ENCODE data around the gene SAT2. TPM values are rescaled to one million over a fixed set of nuclear protein-coding genes. Genes with fewer than 3 reads are reported as not detected.

SAT2 gene
- total RNA-seq, 1 experiment from 2014 or later = 54.9 TPM

GRCh38 chr17:7588553-7589203, 38.9 kb downstream of the SAT2 start:
- BruUV-seq (replicated peaks) = no TSS peak
- TF ChIP-seq SIN3A (IDR thresholded peaks at IDR 0.05; ENCODE audit: low read depth) = no peak
- no peak for TF ChIP-seq CTCF (IDR thresholded peaks at IDR 0.05 in 2 of 3, conservative IDR thresholded peaks at IDR 0.05 in 1 of 3; ENCODE audit: borderline replicate concordance in 1 of 3, insufficient read depth in 1 of 3, low read depth in 2 of 3, low read length in 2 of 3)
- no peak for TF ChIP-seq EGR1 (IDR thresholded peaks at IDR 0.05; ENCODE audit: low read depth)
- no peak for TF ChIP-seq RAD21 (IDR thresholded peaks at IDR 0.05; ENCODE audit: low read depth)
- no peak for TF ChIP-seq POLR2A (IDR thresholded peaks at IDR 0.05; ENCODE audit: borderline replicate concordance, extremely low read depth, insufficient read depth, insufficient read length)
- TF ChIP-seq TCF7L2 (IDR thresholded peaks at IDR 0.05; ENCODE audit: borderline replicate concordance, extremely low read depth, insufficient read depth, insufficient read length) = no peak
- TF ChIP-seq MAX (IDR thresholded peaks at IDR 0.05) = no peak
- no peak for TF ChIP-seq FOSL1 (IDR thresholded peaks at IDR 0.05; ENCODE audit: low read depth)
- no peak for TF ChIP-seq SRF (IDR thresholded peaks at IDR 0.05; ENCODE audit: low read depth)
- TF ChIP-seq EZH2 (IDR thresholded peaks at IDR 0.05) = no peak
- no peak for TF ChIP-seq ATF3 (IDR thresholded peaks at IDR 0.05)
- TF ChIP-seq ZFX (IDR thresholded peaks at IDR 0.05) = no peak
- no peak for TF ChIP-seq EZH2phosphoT487 (IDR thresholded peaks at IDR 0.05; ENCODE audit: borderline replicate concordance)
- TF ChIP-seq CEBPB (IDR thresholded peaks at IDR 0.05; ENCODE audit: low read depth) = no peak
- TF ChIP-seq SP1 (IDR thresholded peaks at IDR 0.05; ENCODE audit: low read depth) = no peak
- no peak for TF ChIP-seq YY1 (IDR thresholded peaks at IDR 0.05; ENCODE audit: extremely low read depth, insufficient replicate concordance, low read depth, low read length)

More at GRCh38 chr17:7588553-7589203, 38.9 kb downstream of the SAT2 start:
- Histone ChIP-seq H3K36me3 (ENCODE audit: control insufficient read depth in 1 of 2, insufficient read depth in 2 of 2, low read length in 2 of 2) (peaks cover 26 to 36% of the 10 kb centered on the region in 2 experiments; a peak in 3 of 4 replicates), H3K4me1 (ENCODE audit: control insufficient read depth in 1 of 2, insufficient read depth in 2 of 2, low read length in 2 of 2) (peaks cover 2 to 33% of the 10 kb centered on the region in 2 experiments; a peak in 3 of 4 replicates), H3K4me2 (ENCODE audit: low read length) (no peak overlapping the region), H2AFZ (ENCODE audit: low read depth, low read length, poor library complexity, severe bottlenecking) (no peak overlapping the region), H3K9me2 (ENCODE audit: insufficient read depth) (no peaks in the 10 kb centered on the region), H3K27me3 (ENCODE audit: insufficient read depth, low read length) (no peaks in the 10 kb centered on the region), H3K4me3 (replicated peaks in 1 of 2; ENCODE audit: low read depth in 1 of 2, low read length in 2 of 2) (no peak overlapping the region), H3K79me2 (ENCODE audit: insufficient read depth, low read length) (peaks cover 30% of the 10 kb centered on the region), H4K20me1 (ENCODE audit: insufficient read depth) (no peaks in the 10 kb centered on the region), H3K27ac (ENCODE audit: low read depth, low read length) (no peak overlapping the region), H3K9ac (ENCODE audit: low read length) (no peak overlapping the region), H3K9me3 (ENCODE audit: control insufficient read depth in 1 of 2, insufficient read depth in 1 of 2, low read depth in 1 of 2, low read length in 2 of 2) (no peaks in the 10 kb centered on the region)
- ATAC-seq (no peak), DNase-seq (ENCODE audit: low read depth, low spot score) (no peak)
- ChIA-PET RAD21 (ENCODE audit: low non-redundant PET in 1 of 2, low total read pairs in 2 of 2, uncharacterized antibody in 2 of 2, unreplicated experiment in 2 of 2) (no interaction called here), CTCF (no interaction called here), POLR2A (no interaction called here)
- intact Hi-C loops (cut with micrococcal nuclease) = no loop called here

Measured in HCT116 (cell line).